IgD-negative memory B cell (primary cell): ENCODE data around the gene TUBGCP3. TPM values are rescaled to one million over a fixed set of nuclear protein-coding genes. Genes with fewer than 3 reads are reported as not detected.

ENCODE experiments used
- H3K27ac Mint-ChIP-seq, 3 donors: one replicate each; pipeline ENCODE4 v1.8.0; 2020 to 2022; ENCODE audit warnings: mild to moderate bottlenecking in 3 of 3, mixed read lengths in 3 of 3, moderate library complexity in 1 of 3
- H3K27me3 Mint-ChIP-seq: one replicate; pipeline ENCODE4 v1.8.0; 2021; ENCODE audit warnings: mixed read lengths
- H3K36me3 Mint-ChIP-seq: one replicate; pipeline ENCODE4 v1.8.0; 2020; ENCODE audit warnings: mild to moderate bottlenecking, mixed read lengths
- H3K4me1 Mint-ChIP-seq, 3 donors: one replicate each; pipeline ENCODE4 v1.8.0; 2020 to 2022; ENCODE audit warnings: mixed read lengths in 3 of 3, mild to moderate bottlenecking in 1 of 3
- H3K4me3 Mint-ChIP-seq, 4 donors: one replicate each; pipeline ENCODE4 v1.8.0; 2020 to 2022; ENCODE audit warnings: mild to moderate bottlenecking in 4 of 4, mixed read lengths in 4 of 4, moderate library complexity in 3 of 4
- H3K9me3 Mint-ChIP-seq, 3 donors: one replicate each; pipeline ENCODE4 v1.8.0; 2020 to 2021; ENCODE audit warnings: mixed read lengths in 3 of 3, mild to moderate bottlenecking in 1 of 3
- polyA plus RNA-seq: library from polyadenylated mRNA; unstranded; fragments of 300-500 nt; fragmentation: Illumina TruSeq; gene quantifications from one replicate; pipeline ENCODE4 v1.2.3, GENCODE V29; 2021

Gene TUBGCP3
- polyA plus RNA-seq, 1 donor from 2014 or later, result 17.9 TPM

DNA sequence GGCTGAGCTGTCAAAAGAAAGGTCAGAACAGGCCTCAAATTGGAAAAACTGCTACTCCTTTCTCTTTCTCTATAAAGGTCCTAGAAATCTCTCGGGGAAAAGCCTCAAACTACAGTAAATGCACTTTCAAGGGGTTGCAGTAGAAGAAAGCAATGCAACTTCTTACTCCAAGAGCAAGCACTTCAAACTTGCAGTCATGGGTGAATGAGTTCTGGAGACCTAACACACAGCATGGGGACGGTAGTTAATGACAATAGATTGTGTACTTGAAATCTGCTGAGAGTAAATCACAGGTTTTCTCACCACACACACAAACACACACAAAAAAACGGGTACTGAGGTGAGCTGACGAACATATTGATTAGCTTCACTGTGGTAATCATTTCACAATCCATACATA lies 11.8 kb downstream of the TUBGCP3 start:
- H3K36me3 Mint-ChIP-seq, result peaks cover 7% of the 10 kb centered on the region
- peak overlapping the region in 1 of 4 donors; percentile 32 for H3K4me3 Mint-ChIP-seq
- peaks cover 31 to 60% (median 42%) of the 10 kb centered on the region in 3 donors for H3K4me1 Mint-ChIP-seq
- no peaks in the 10 kb centered on the region for H3K27me3 Mint-ChIP-seq
- no peak overlapping the region for H3K27ac Mint-ChIP-seq
- H3K9me3 Mint-ChIP-seq, result peaks cover 0 to 4% (median 0%) of the 10 kb centered on the region in 3 donors

DNA sequence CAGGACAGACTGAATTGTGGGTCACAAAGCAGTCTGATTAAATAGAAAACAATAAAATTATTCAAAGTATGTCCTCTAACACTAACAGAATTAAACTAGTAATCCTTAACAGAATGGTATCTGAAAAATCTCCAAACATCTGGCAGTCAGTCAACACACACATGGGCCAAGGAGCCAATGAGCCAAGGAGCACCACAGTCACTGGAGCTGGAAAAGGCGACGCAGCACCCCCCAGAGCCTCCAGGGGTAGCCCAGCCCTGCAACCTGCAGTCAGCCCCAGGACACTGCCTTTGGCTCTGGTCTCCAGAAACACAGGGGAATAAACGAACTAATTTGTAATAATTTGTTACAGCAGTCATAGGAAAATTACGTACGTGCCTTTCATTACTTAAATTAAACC lies 12.3 kb downstream of the TUBGCP3 start:
- H3K27ac Mint-ChIP-seq, result no peak overlapping the region
- H3K4me3 Mint-ChIP-seq, result no peak overlapping the region
- H3K36me3 Mint-ChIP-seq, result peaks cover 7% of the 10 kb centered on the region
- H3K9me3 Mint-ChIP-seq, result peaks cover 0 to 4% (median 0%) of the 10 kb centered on the region in 3 donors
- H3K27me3 Mint-ChIP-seq, result no peaks in the 10 kb centered on the region
- peaks cover 29 to 61% (median 42%) of the 10 kb centered on the region in 3 donors for H3K4me1 Mint-ChIP-seq

DNA sequence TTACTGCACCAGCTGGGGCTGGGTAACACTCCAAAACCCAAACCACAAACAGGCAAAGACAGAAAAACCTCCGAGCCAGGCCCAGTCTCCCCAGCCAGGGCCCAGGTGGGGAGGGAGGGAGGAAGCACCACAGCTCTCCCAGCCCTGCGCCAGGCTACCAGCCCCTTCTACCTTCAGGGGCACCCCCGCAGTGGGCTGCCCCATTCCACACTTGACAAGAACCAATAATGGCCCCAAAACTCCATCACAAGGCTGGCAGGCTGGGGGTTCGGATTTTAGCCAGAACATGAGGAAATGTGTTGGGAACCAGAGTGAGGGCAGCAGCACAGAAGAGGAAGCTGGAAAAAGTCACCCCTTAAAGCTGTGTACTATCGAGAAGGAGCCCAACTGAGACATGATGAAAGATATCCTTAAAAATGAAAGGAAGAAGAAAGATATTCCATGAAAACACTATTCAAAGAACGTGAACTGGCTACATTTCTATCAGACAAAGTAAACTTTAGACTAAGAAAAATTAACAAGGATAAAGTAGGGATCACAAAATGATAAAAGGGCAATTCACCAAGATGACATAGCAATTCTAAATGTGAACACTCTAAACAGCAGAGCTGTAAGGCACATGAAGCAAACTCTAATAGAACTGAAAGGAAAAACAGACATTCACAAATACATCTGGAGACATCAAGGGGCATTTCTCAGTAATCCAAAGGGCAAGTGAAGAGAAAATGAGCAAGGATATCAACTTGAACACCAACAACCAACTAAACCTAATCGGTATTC lies 12.9 kb downstream of the TUBGCP3 start:
- Mint-ChIP-seq H3K27me3 (no peaks in the 10 kb centered on the region), H3K4me1 (peaks cover 27 to 58% (median 42%) of the 10 kb centered on the region in 3 donors), H3K27ac (peak overlapping the region in 1 of 3 donors; percentile 19), H3K9me3 (peaks cover 0 to 4% (median 0%) of the 10 kb centered on the region in 3 donors), H3K4me3 (no peak overlapping the region), H3K36me3 (peaks cover 7% of the 10 kb centered on the region)

DNA sequence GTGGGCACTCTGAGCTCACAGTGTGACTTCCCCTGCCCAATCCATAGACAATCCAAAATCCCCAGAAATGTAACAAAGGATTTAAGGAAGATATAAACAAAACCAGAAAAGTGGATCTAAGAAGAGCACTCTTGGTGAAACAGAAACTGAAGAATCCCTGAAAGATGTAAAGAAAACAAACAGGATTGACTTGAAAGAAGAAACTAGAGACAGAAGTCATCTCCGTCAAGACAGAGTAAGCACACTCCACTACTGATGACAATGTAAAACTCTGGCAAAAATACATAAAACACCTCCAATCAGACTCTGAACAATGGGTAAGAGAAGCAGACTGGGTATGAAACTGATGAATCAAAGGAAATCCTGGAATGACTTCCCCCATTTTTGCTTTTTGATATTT lies 13.5 kb downstream of the TUBGCP3 start:
- H3K9me3 Mint-ChIP-seq, result peaks cover 0 to 4% (median 0%) of the 10 kb centered on the region in 3 donors
- no peaks in the 10 kb centered on the region for H3K27me3 Mint-ChIP-seq
- H3K27ac Mint-ChIP-seq, result no peak overlapping the region
- H3K4me3 Mint-ChIP-seq, result peak overlapping the region in 1 of 4 donors; percentile 39
- H3K4me1 Mint-ChIP-seq, result peaks cover 27 to 56% (median 46%) of the 10 kb centered on the region in 3 donors
- peaks cover 7% of the 10 kb centered on the region for H3K36me3 Mint-ChIP-seq

DNA sequence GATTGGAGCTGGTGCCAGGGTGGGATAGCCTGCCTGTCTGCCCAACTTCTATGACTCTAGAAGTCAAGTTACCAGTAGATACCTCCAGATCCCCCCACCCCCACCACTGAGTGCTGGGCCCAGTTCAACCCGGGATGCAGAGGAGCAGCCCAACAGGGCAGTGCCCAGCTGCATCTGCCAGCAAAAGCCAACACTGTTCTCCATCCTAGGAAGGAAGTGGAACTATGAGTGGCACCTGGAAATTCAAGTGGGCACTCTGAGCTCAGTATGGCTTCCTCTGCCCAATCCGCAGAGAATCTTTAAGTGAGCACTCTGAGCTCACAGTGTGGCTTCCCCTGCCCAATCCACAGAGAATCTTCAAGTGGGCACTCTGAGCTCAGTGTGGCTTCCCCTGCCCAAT lies 14.2 kb downstream of the TUBGCP3 start:
- peaks cover 12% of the 10 kb centered on the region for H3K36me3 Mint-ChIP-seq
- H3K27ac Mint-ChIP-seq, result no peak overlapping the region
- peaks cover 0 to 4% (median 0%) of the 10 kb centered on the region in 3 donors for H3K9me3 Mint-ChIP-seq
- no peaks in the 10 kb centered on the region for H3K27me3 Mint-ChIP-seq
- no peak overlapping the region for H3K4me3 Mint-ChIP-seq
- H3K4me1 Mint-ChIP-seq, result peaks cover 29 to 56% (median 47%) of the 10 kb centered on the region in 3 donors

DNA sequence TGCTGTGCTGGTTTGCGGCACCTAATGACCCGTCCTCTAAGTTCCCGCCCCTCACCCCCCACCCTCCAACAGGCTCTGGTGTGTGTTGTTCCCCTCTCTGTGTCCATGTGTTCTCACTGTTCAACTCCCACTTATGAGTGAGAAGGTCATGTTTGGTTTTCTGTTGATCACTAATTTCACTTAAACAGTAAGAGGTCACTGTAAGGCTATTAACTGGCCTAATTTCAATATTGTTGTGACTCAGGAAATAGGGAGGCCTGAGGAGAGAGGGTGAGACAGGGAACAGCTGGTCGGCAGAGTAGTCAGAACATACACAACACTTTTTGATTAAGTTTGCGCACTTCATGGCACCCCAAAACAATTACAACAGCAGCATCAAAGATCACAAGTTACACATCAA lies 15.6 kb downstream of the TUBGCP3 start:
- H3K27me3 Mint-ChIP-seq, result no peaks in the 10 kb centered on the region
- peaks cover 9% of the 10 kb centered on the region for H3K36me3 Mint-ChIP-seq
- H3K4me1 Mint-ChIP-seq, result peaks cover 26 to 52% (median 45%) of the 10 kb centered on the region in 3 donors
- H3K27ac Mint-ChIP-seq, result peak overlapping the region in 1 of 3 donors; percentile 26
- H3K9me3 Mint-ChIP-seq, result peaks cover 0 to 4% (median 0%) of the 10 kb centered on the region in 3 donors
- H3K4me3 Mint-ChIP-seq, result no peak overlapping the region

DNA sequence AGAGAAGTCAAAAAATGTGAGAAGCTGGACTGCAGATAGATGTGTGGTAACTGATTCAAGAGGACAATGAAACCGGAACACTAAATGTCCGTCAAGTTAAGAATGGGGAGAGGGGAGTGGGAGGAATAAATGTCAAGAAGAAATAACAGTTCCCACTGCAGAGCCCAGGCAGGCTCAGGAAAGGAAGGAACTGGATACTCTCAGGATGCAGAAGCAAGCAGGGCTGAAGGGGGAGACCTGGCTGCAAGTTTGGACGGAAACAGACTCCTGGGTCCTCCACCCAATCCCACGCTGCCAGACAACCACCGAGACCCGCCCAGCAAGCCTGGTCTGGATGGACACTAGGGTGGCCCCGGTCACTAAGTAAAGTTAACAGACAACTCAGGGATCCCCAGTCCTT lies 18.1 kb downstream of the TUBGCP3 start:
- no peak overlapping the region for H3K27ac Mint-ChIP-seq
- no peaks in the 10 kb centered on the region for H3K27me3 Mint-ChIP-seq
- peaks cover 7% of the 10 kb centered on the region for H3K36me3 Mint-ChIP-seq
- peaks cover 17 to 34% (median 26%) of the 10 kb centered on the region in 3 donors for H3K4me1 Mint-ChIP-seq
- H3K9me3 Mint-ChIP-seq, result no peaks in the 10 kb centered on the region
- no peak overlapping the region for H3K4me3 Mint-ChIP-seq

DNA sequence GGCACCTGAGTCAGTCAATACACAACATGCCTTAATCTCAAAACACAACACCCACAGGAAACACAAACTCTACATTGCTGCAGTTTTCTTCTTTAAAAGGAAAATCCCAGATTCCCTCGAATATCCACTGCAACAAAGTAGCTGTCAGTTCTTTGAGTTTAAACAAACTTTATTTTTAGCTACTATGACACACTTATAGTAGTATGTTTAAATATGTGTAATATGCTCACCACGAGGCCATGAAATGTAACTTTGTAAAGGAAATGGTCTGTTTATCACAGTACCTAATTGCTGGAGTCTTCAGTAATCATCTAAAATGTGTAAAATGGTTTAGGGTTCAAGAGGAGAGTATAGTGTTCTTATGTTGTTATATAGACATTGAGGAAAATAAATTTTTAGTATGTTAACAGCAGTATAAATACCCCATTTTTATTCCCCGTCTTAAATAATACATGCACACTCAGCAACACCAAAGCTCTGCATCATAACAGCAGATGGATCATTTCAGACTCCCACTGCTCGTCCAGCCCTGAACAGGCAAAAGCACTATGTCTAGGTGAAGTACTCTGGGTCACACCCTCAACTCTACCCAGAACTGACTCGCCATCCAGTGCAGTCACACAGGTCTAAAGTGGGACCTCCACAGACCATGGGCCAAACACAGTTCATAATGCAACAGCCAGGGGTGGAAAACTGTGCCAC lies 20.6 kb downstream of the TUBGCP3 start:
- Mint-ChIP-seq H3K27ac (peak overlapping the region in 1 of 3 donors; percentile 62), H3K9me3 (no peaks in the 10 kb centered on the region), H3K4me1 (peaks cover 12 to 14% (median 13%) of the 10 kb centered on the region in 3 donors), H3K27me3 (no peaks in the 10 kb centered on the region), H3K4me3 (no peak overlapping the region), H3K36me3 (peaks cover 9% of the 10 kb centered on the region)

DNA sequence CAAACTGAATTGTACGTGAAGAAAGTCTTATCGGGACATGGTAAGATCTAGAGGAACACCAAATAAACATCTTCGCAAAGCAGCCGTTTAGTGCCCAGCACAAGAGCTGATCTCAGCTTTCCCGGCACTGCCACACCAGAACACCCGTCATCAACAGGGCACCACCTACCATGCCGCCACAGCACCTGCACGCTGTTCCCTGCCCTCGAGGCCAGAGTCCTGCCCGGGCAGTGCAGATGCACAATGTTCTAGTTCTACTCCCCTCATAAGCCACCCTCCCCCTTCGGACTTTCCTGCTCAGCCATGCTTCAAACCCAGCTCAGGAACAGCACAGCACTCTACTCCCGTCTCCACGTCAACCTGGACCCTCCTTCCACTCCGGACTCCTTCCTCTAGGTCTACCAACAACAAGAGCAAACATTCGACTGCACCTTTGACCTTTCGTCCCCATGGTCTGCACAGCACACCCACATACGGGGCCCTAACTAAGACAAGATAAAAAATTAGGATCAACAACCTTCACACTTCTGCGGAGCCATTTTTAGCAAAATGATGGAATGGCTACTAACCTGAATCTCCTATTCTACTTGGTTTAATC lies 25.1 kb downstream of the TUBGCP3 start:
- H3K27ac Mint-ChIP-seq, result no peak overlapping the region
- peaks cover 5 to 18% (median 13%) of the 10 kb centered on the region in 3 donors for H3K4me1 Mint-ChIP-seq
- no peaks in the 10 kb centered on the region for H3K27me3 Mint-ChIP-seq
- no peaks in the 10 kb centered on the region for H3K9me3 Mint-ChIP-seq
- H3K36me3 Mint-ChIP-seq, result peaks cover 6% of the 10 kb centered on the region
- H3K4me3 Mint-ChIP-seq, result no peak overlapping the region

DNA sequence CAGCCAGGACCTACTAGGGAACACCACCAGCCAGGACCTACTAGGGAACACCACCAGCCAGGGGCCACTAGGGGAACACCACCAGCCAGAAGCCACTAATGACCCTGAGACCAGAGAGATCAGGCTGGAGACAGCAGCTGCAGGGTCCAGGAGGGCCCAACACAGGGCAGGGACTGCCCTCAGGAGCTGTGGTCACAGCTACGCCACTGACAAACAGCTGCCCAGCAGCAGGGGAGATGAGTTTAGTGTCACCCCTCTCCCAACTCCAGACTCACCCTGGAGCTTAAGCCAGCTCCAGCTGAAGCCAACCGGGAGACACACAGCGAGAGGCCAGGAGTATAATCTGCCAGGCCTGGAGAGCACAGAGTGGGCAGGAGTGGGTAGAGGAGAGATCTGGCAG lies 25.7 kb downstream of the TUBGCP3 start:
- H3K36me3 Mint-ChIP-seq, result peaks cover 6% of the 10 kb centered on the region
- peak overlapping the region in 1 of 3 donors; percentile 65 for H3K27ac Mint-ChIP-seq
- H3K4me1 Mint-ChIP-seq, result peaks cover 5 to 18% (median 12%) of the 10 kb centered on the region in 3 donors
- no peaks in the 10 kb centered on the region for H3K9me3 Mint-ChIP-seq
- H3K27me3 Mint-ChIP-seq, result no peaks in the 10 kb centered on the region
- H3K4me3 Mint-ChIP-seq, result peak overlapping the region in 1 of 4 donors; percentile 61

DNA sequence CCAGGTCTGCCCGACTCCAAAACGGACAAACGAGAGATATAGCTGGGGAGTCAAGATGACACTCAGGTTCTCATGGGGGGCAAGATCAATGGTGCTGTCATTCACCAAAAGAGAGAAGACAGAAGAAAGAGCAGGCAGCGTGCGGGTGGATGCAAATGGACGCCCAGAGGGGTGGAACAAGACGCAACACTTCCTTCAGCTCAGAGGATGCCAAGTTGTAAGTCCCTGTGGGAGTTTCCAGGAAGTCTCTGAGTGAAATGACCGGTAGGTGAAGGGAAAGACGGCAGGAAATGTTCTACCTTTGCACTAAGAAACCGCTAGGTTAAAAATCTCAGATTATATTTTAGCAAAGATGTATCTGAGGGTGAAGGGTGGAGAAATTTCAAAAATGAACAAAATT lies 26.5 kb downstream of the TUBGCP3 start:
- Mint-ChIP-seq H3K27me3 (no peaks in the 10 kb centered on the region), H3K9me3 (no peaks in the 10 kb centered on the region), H3K4me1 (peaks cover 5 to 16% (median 12%) of the 10 kb centered on the region in 3 donors), H3K4me3 (peak overlapping the region in 1 of 4 donors; percentile 3), H3K36me3 (peaks cover 6% of the 10 kb centered on the region), H3K27ac (peak overlapping the region in 1 of 3 donors; percentile 78)

DNA sequence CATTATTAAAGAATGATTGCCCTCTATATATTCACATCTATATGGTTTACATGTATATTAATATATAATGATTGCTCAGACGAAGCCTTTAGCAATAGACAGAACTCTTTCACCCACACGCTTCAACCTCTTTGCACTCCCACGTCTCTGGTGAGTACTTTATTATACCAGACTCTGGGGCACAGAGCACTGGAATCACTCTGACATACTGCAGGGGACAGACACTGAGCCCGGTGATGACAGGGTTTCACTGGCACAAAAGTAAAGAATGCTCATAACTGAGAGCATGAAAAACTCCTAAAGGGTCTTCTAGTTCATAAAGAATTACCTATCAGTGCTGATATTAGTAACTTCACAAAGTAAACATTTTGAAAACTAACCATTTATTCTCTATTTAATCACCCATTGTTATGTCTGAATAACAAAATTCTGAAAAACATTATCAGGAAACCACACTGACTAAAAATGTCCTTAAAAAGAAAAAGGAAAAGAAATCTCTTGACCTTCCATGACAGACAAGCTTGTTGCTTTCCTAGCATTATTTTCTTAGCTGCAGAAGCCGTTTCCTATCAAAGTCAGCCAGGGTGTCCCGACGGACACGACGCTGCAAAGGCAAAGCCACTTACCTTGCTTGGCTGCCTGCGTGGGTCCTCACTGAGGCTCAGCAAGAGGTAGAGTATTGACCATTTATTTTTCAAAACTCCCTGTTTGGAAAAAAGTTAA lies 29.1 kb downstream of the TUBGCP3 start:
- peaks cover 6% of the 10 kb centered on the region for H3K36me3 Mint-ChIP-seq

DNA sequence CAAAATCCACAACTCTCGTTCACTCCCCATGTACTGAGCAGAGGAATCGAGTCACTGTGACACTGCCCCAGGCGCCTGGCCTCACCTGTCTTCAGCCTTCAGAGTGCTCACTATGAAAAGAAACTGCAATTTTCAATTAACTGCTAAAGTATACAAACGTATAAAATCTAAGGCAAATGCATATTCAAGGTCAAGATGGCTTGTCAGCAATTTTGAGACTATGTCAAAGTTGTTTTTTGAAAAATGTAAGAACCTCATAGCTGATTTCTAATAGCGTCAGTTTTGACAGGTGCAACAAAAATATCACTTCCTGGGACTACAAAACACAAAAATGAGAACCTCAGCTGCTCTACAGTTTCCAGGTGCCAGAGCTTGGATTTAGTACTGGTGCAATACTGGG lies 31.4 kb downstream of the TUBGCP3 start:
- no peaks in the 10 kb centered on the region for H3K9me3 Mint-ChIP-seq

More for the DNA sequence above, 29.1 kb downstream of the TUBGCP3 start:
- Mint-ChIP-seq H3K27me3 (no peaks in the 10 kb centered on the region), H3K9me3 (no peaks in the 10 kb centered on the region), H3K4me1 (peaks cover 5 to 15% (median 12%) of the 10 kb centered on the region in 3 donors), H3K4me3 (no peak overlapping the region), H3K27ac (no peak overlapping the region)

DNA sequence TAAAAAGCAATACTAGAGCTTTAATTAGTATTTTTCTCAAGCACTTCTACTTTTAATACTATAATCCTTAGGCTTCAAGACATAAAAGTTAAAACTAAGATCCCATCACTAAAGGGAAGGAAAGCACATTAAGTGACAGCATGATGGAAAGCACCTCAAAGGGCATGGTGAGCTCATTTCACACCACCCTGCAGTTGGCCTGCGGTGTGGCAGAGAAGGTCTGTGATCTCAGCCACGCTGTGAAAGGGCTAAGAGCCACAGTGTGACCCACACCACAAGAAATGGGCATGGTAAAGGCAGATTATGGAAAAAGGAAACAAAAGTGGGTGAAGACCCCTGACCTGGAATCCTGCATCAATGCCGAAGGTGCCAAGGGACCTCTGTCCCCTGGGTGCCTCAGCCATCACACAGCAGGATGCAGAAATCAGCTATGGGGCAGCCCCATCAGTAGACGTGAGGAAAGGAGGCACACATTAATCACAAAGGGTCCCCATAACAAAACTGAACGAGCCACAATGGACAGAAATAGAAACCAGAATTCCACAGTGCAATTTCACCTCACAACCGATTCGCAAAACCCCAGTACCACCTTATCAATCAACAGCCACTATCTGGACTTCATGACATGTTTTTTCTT lies 33.6 kb downstream of the TUBGCP3 start:
- Mint-ChIP-seq H3K27ac (no peak overlapping the region), H3K36me3 (peaks cover 11% of the 10 kb centered on the region), H3K9me3 (no peaks in the 10 kb centered on the region), H3K27me3 (no peaks in the 10 kb centered on the region), H3K4me3 (no peak overlapping the region), H3K4me1 (no peaks in the 10 kb centered on the region)

More for the DNA sequence above, 31.4 kb downstream of the TUBGCP3 start:
- H3K27me3 Mint-ChIP-seq, result no peaks in the 10 kb centered on the region
- H3K36me3 Mint-ChIP-seq, result peaks cover 4% of the 10 kb centered on the region
- no peak overlapping the region for H3K4me3 Mint-ChIP-seq
- peak overlapping the region in 1 of 3 donors; percentile 39 for H3K27ac Mint-ChIP-seq
- H3K4me1 Mint-ChIP-seq, result peaks cover 0 to 9% (median 7%) of the 10 kb centered on the region in 3 donors
